Peyer's patch (tissue), 4 donors: Measurements from ENCODE around the gene DCST1.

Experiments used
- CTCF ChIP-seq, 6 experiments: fragments of 450-650 bp in 4 of 6; fragments of 200-600 bp in 2 of 6; sonication (generic) in 1 of 6; IDR thresholded peaks; one replicate each; pipeline ENCODE4 v1.5.1; 2017 to 2019; ENCODE audit warnings: antibody characterized with exemption in 6 of 6, mild to moderate bottlenecking in 3 of 6, moderate library complexity in 1 of 6
- POLR2A ChIP-seq, 2 donors: fragments of 450-650 bp; IDR thresholded peaks; one replicate each; pipeline ENCODE4 v1.5.1; 2017; ENCODE audit warnings: antibody characterized with exemption in 2 of 2, mild to moderate bottlenecking in 2 of 2, moderate library complexity in 2 of 2

- TF ChIP-seq CTCF (IDR thresholded peaks at IDR 0.05) (no peak), POLR2A (IDR thresholded peaks at IDR 0.05) (no peak)
These were observed 29.1 kb upstream of the DCST1 start for GRCh38 chr1:155004352-155005075.
